ENCODE measurements around the gene ZSCAN26. TPM values are rescaled to one million over a fixed set of nuclear protein-coding genes. Genes with fewer than 3 reads are reported as not detected.

Gene ZSCAN26
- total RNA-seq, 1 experiment from 2014 or later, result 9.0 TPM

GRCh38 chr6:28250747-28251146 is 16.2 kb upstream of the ZSCAN26 start:
- no peak overlapping the region for H2AFZ ChIP-seq (ENCODE audit: low read length)
- no peak for TF ChIP-seq CTCF (conservative IDR thresholded peaks at IDR 0.05)
- peak overlapping the region; percentile 26 for H3K9ac ChIP-seq (ENCODE audit: extremely low read depth, insufficient read length, low read length)
- H3K4me1 Mint-ChIP-seq, result peaks cover 13 to 14% of the 10 kb centered on the region in 2 experiments
- H2BK12ac ChIP-seq (ENCODE audit: insufficient read length, low read depth, low read length), result no peak overlapping the region
- no peak overlapping the region for H3K23ac ChIP-seq (ENCODE audit: insufficient read length, low read depth, low read length)
- H3K27ac ChIP-seq (ENCODE audit: insufficient read length, low read depth, low read length), result no peak overlapping the region
- no peak overlapping the region for H2AK5ac ChIP-seq (ENCODE audit: insufficient read length, low read length)
- peaks cover 4% of the 10 kb centered on the region for H3K23me2 ChIP-seq (ENCODE audit: insufficient read length, low read depth, low read length, poor library complexity, severe bottlenecking)
- no peak overlapping the region for H2BK5ac ChIP-seq (ENCODE audit: insufficient read length, low read length)
- no CpG with 5 or more reads among the region's 2 CpGs for WGBS (ENCODE audit: extremely low coverage, insufficient read length, low lambda C conversion rate)
- no peak overlapping the region for H3K18ac ChIP-seq (ENCODE audit: insufficient read length, low read depth, low read length)
- no peak overlapping the region for H4K5ac ChIP-seq (ENCODE audit: insufficient read length, low read depth, low read length)
- peaks cover 3% of the 10 kb centered on the region; the same call in 1 of the 2 replicates for H3K79me2 ChIP-seq (ENCODE audit: insufficient read depth, low read length)
- H3K14ac ChIP-seq (ENCODE audit: insufficient read depth, low read length), result no peak overlapping the region
- no peak overlapping the region for H4K8ac ChIP-seq (replicated peaks; ENCODE audit: insufficient read length, low read depth, low read length)
- H3K79me1 ChIP-seq (ENCODE audit: insufficient read depth, low read depth, low read length, poor library complexity, severe bottlenecking), result no peaks in the 10 kb centered on the region
- no peaks in the 10 kb centered on the region; the same call in 1 of the 2 replicates for H3K27me3 ChIP-seq (ENCODE audit: insufficient read depth, low read length)
- DNase-seq, result no peak
- H3K56ac ChIP-seq (ENCODE audit: insufficient read length, low read depth, low read length), result no peak overlapping the region
- no peaks in the 10 kb centered on the region for H3K4me1 ChIP-seq (ENCODE audit: insufficient read depth, low read length)
- no peaks in the 10 kb centered on the region for H3K9me3 ChIP-seq (ENCODE audit: control insufficient read depth, low read depth, low read length)
- peak overlapping the region; percentile 78 to 96 for H3K4me3 Mint-ChIP-seq
- no peaks in the 10 kb centered on the region for H4K20me1 ChIP-seq (ENCODE audit: control insufficient read depth, insufficient read depth, insufficient read length)
- peaks cover 1% of the 10 kb centered on the region; the same call in 1 of the 2 replicates for H3K27me3 Mint-ChIP-seq (ENCODE audit: low read depth)
- no peak overlapping the region for H2BK120ac ChIP-seq (ENCODE audit: low read depth, low read length, poor library complexity, severe bottlenecking)
- H3K36me3 Mint-ChIP-seq (ENCODE audit: insufficient read depth in 1 of 3, low read depth in 3 of 3), result peaks cover 6 to 31% (median 23%) of the 10 kb centered on the region in 3 experiments; a peak in 6 of 7 replicates
- H3T11ph ChIP-seq (ENCODE audit: low read length), result no peak overlapping the region
- no peak overlapping the region for H3K4ac ChIP-seq (ENCODE audit: low read depth, low read length)
- H2BK20ac ChIP-seq (ENCODE audit: low read depth, low read length, poor library complexity, severe bottlenecking), result no peak overlapping the region
- no peak overlapping the region for H3K27ac Mint-ChIP-seq
- H2BK15ac ChIP-seq (ENCODE audit: low read depth, low read length), result no peak overlapping the region
- H3K4me2 ChIP-seq (ENCODE audit: insufficient read depth, insufficient read length, low read length), result peak overlapping the region; percentile 69
- H3K9me3 Mint-ChIP-seq, result no peaks in the 10 kb centered on the region
- H4K91ac ChIP-seq (ENCODE audit: insufficient read length, low read depth, low read length), result no peak overlapping the region
